T-cell (primary cell): ENCODE results near the gene MAN1C1. TPM values are rescaled to one million over a fixed set of nuclear protein-coding genes. Genes with fewer than 3 reads are reported as not detected.
A peak's percentile ranks its signal among the peaks of the same experiment; 100 is the strongest.
"Not testable (repeated sequence)": the region's sequence is repeated elsewhere in the genome, so short reads cannot be mapped to it uniquely, and the experiment has no call there.

ENCODE experiments used
- ATAC-seq, 4 experiments: fragments of 200-7000 bp in 3 of 4; fragments of 150-1000 bp in 1 of 4; cut with Tn5 transposase; replicated peaks in 1 of 4; 1 replicate in 3 of 4; 2 replicates in 1 of 4; pipeline ENCODE4 v1.10.0; 2021; ENCODE audit warnings: moderate library complexity in 3 of 4, mild to moderate bottlenecking in 2 of 4, moderate number of reproducible peaks in 1 of 4
- CTCF ChIA-PET, 2 donors: fragments of 300-600 bp; sonication (Branson Sonifier 250); formaldehyde crosslinking; loops; one replicate each; lab custom pipeline; 2022; ENCODE audit warnings: antibody characterized with exemption in 2 of 2; lab: Charles Lee
- POLR2A ChIA-PET, 2 donors: fragments of 300-600 bp; sonication (Branson Sonifier 250); formaldehyde crosslinking; loops; one replicate each; lab custom pipeline; 2022; ENCODE audit warnings: antibody characterized with exemption in 2 of 2; lab: Charles Lee
- DNase-seq, 35 experiments: peaks; one replicate each; pipeline versions ENCODE4 v3.0.0 to v3.0.0-alpha.2; 2013 to 2023
- H3K27ac ChIP-seq: one replicate; pipeline ENCODE4 v1.5.1; 2013; ENCODE audit warnings: low read length
- H3K27me3 ChIP-seq, 2 experiments: replicated peaks in 1 of 2; 1 replicate in 1 of 2; 2 replicates in 1 of 2; pipeline versions ENCODE4 v1.6.1 to v1.7.0; 2013; ENCODE audit warnings: low read length in 1 of 2, mixed read lengths in 1 of 2; ENCODE audit not compliant: control insufficient read depth in 2 of 2, insufficient read depth in 2 of 2; ENCODE audit errors: extremely low read depth in 1 of 2
- H3K36me3 ChIP-seq, 2 donors: 1 replicate in 1 of 2; 2 replicates in 1 of 2; pipeline versions ENCODE4 v1.6.1 to v1.7.0; 2013; ENCODE audit warnings: low read length in 1 of 2; ENCODE audit not compliant: control insufficient read depth in 2 of 2, insufficient read depth in 1 of 2; ENCODE audit errors: extremely low read depth in 1 of 2
- H3K4me1 ChIP-seq, 2 experiments: 1 replicate in 1 of 2; 2 replicates in 1 of 2; pipeline versions ENCODE4 v1.6.1 to v1.7.0; 2013; ENCODE audit warnings: low read length in 2 of 2, mixed read lengths in 1 of 2; ENCODE audit not compliant: insufficient read depth in 2 of 2, control insufficient read depth in 1 of 2; ENCODE audit errors: extremely low read depth in 1 of 2
- H3K4me3 ChIP-seq, 2 donors: 1 replicate in 1 of 2; 2 replicates in 1 of 2; pipeline versions ENCODE4 v1.5.1 to v1.7.0; 2013; ENCODE audit warnings: mild to moderate bottlenecking in 2 of 2, low read length in 1 of 2, moderate library complexity in 1 of 2; ENCODE audit not compliant: control insufficient read depth in 1 of 2; ENCODE audit errors: extremely low read depth in 1 of 2
- H3K9me3 ChIP-seq: 2 replicates; pipeline ENCODE4 v1.7.0; 2013
- H3K27ac Mint-ChIP-seq, 2 donors: one replicate each; pipeline ENCODE4 v1.8.0; 2020 to 2021; ENCODE audit warnings: mild to moderate bottlenecking in 2 of 2, mixed read lengths in 2 of 2
- H3K27me3 Mint-ChIP-seq, 2 donors: one replicate each; pipeline ENCODE4 v1.8.0; 2021 to 2022; ENCODE audit warnings: mixed read lengths in 2 of 2
- H3K36me3 Mint-ChIP-seq: one replicate; pipeline ENCODE4 v1.8.0; 2021; ENCODE audit warnings: mixed read lengths
- H3K4me1 Mint-ChIP-seq, 3 donors: one replicate each; pipeline ENCODE4 v1.8.0; 2020 to 2022; ENCODE audit warnings: mixed read lengths in 3 of 3, mild to moderate bottlenecking in 1 of 3
- H3K4me3 Mint-ChIP-seq, 3 donors: one replicate each; pipeline ENCODE4 v1.8.0; 2020 to 2022; ENCODE audit warnings: mild to moderate bottlenecking in 3 of 3, mixed read lengths in 3 of 3, moderate library complexity in 3 of 3
- H3K9me3 Mint-ChIP-seq, 3 donors: one replicate each; pipeline ENCODE4 v1.8.0; 2020 to 2022; ENCODE audit warnings: mixed read lengths in 3 of 3
- WGBS: methylation state at CpG from one replicate; pipeline ENCODE4 v1.1.5; 2013; ENCODE audit warnings: missing lambda C conversion rate; ENCODE audit not compliant: insufficient coverage; 5-methylcytosine and 5-hydroxymethylcytosine counted together
- total RNA-seq, 35 experiments: library from RNA in 6 of 35; stranded (reverse) in 6 of 35; fragments of 120-200 nt in 1 of 35; gene quantifications; one replicate each; pipeline versions ENCODE4 v1.2.1 to v1.2.4 and lab custom pipeline; 2013 to 2026

Gene MAN1C1
- total RNA-seq, 5 donors from 2014 or later (not counting 1 experiment from before 2014, with no cell fraction given): 57.5 to 90.5 (median 65.5) TPM

DNA sequence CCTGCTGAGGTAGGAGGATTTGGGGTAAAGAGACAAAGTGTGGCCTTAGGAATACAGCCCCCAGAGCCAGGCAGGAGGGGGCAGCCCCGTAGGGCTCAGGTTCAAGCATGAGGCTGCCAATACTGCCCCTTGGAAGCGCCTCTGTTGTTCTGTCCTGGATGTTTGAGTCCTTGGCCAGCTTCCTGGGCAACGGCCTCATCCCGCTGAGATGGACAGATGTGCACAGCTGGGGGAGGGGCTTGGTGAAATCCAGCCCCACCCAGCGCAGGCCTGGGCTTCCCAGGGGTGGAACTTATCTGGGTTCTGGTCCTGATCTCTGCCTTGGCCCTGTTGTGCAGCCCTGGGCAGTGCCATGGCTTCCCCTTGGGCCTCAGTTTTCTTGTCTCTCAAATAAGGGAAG, 34.8 kb upstream of the MAN1C1 start:
- Mint-ChIP-seq H3K4me1 (peaks cover 7 to 16% (median 15%) of the 10 kb centered on the region in 3 donors), H3K4me3 (no peak overlapping the region), H3K9me3 (no peaks in the 10 kb centered on the region), H3K27ac (no peak overlapping the region), H3K36me3 (peaks cover 5% of the 10 kb centered on the region), H3K27me3 (no peaks in the 10 kb centered on the region)
- Histone ChIP-seq H3K4me1 (peaks cover 0 to 17% of the 10 kb centered on the region in 2 experiments), H3K27ac (no peak overlapping the region), H3K9me3 (no peaks in the 10 kb centered on the region), H3K27me3 (peaks cover 0 to 16% of the 10 kb centered on the region in 2 experiments), H3K4me3 (no peak overlapping the region), H3K36me3 (no peaks in the 10 kb centered on the region)
- 93% methylated on average over 5 of the region's 5 CpGs for WGBS
- no peak for ATAC-seq
- ChIA-PET POLR2A (interaction anchor here in 1 of 2 donors (0.6 kb wide), 1 partner anchor 27 kb away, joined by 3 read pairs; no protein-coding TSS in a partner anchor), CTCF (no interaction called here)
- DNase-seq: no peak

DNA sequence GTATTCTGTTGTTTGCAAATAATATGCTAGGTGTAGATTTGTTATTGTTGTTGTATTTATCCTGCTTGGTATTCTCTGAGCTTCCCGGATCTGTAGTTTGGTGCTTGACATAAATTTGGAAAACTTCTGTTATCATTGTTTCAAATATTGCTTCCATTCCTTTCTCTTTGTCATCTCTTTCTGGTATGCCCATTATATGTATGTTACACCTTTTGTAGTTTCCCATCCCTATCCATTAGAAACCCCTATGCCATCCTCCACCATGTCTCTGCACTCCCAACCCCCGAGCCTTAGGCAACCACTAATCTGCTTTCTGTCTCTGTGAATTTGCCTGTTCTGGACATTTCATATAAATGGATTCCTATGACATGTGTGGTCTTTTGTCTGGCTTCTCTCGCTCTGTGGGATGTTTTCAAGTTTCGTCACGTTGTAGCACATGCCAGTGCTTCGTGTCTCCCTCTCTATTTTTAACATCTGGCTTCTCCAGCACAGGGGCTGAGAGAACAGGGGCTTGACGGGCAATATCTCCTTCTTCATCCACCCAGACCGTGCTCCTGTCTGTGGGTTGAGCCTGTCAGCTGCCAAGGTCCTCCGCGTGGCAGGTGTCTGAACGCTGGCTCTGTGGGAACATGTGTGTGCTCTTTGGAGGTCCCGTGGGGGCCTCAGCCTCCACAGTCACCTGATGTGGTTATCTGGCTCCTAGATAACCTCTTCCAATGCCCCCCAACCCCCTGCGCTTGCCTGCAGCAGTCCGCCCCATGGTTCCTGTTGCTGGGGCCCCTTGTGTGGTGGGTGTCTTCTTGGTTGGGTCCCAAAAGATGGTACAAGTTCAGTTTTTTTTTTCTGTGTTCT, 32.8 kb upstream of the MAN1C1 start:
- H3K36me3 Mint-ChIP-seq: peaks cover 5% of the 10 kb centered on the region
- Histone ChIP-seq H3K4me1 (peaks cover 0 to 20% of the 10 kb centered on the region in 2 experiments), H3K36me3 (no peaks in the 10 kb centered on the region), H3K27me3 (peaks cover 0 to 16% of the 10 kb centered on the region in 2 experiments), H3K4me3 (no peak overlapping the region), H3K27ac (no peak overlapping the region), H3K9me3 (no peaks in the 10 kb centered on the region)
- ATAC-seq (no peak), DNase-seq (no peak)
- POLR2A ChIA-PET: no interaction called here
- no peak overlapping the region for H3K4me3 Mint-ChIP-seq
- H3K4me1 Mint-ChIP-seq: peaks cover 6 to 21% (median 11%) of the 10 kb centered on the region in 3 donors
- no peaks in the 10 kb centered on the region for H3K27me3 Mint-ChIP-seq
- no peaks in the 10 kb centered on the region for H3K9me3 Mint-ChIP-seq
- H3K27ac Mint-ChIP-seq: no peak overlapping the region
- 73% methylated on average over 7 of the region's 14 CpGs for WGBS
- CTCF ChIA-PET: no interaction called here

DNA sequence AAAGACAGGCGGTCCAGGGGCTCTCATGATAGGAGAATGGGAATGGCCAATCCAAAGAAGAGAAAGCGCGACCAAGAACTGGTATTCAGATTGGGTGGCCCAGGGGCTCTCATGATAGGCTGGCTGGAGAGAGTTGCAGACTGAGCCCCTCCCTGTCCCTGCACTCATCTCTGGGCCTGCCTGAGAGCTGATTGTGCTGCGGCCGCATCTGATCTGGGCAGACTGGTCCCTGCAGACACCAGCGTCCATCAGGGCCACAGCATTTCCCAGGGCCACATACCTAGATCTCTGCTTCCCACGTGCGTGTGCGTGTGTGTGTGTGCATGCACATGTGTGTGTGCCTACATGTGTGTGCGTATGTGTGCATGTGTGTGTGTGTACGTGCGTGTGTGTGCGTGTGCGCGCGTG, 30.4 kb upstream of the MAN1C1 start:
- no peak for DNase-seq
- 89% methylated on average over 6 of the region's 16 CpGs for WGBS
- ATAC-seq: no peak

DNA sequence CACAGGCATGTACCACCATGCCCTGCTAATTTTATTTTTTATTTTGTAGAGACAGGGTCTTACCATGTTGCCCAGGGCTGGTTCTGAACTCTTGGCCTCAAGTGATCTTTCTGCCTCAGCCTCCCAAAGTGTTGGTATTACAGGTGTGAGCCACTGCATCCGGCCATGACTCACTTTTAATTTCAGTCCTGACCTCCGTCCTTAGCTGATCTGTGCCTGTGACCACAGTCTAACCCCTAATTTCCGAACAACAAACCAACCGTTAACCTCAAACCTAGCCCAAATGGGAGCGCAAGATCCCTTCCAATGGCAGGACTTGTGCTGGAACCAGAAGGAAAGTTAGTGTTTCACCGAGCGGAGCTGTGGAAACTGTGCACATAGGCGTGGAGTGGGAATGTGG, 29.3 kb upstream of the MAN1C1 start:
- H3K4me3 ChIP-seq: no peak overlapping the region
- Mint-ChIP-seq H3K36me3 (peaks cover 5% of the 10 kb centered on the region), H3K9me3 (no peaks in the 10 kb centered on the region), H3K4me3 (no peak overlapping the region), H3K27me3 (no peaks in the 10 kb centered on the region), H3K4me1 (peaks cover 21 to 30% (median 21%) of the 10 kb centered on the region in 3 donors), H3K27ac (no peak overlapping the region)
- ATAC-seq: peak in 1 of 4 experiments; percentile 35
- no peaks in the 10 kb centered on the region for H3K36me3 ChIP-seq
- H3K27ac ChIP-seq: no peak overlapping the region
- ChIA-PET CTCF (no interaction called here), POLR2A (no interaction called here)
- WGBS: 61% methylated on average over 5 of the region's 8 CpGs
- peaks cover 8 to 29% of the 10 kb centered on the region in 2 experiments for H3K4me1 ChIP-seq
- H3K27me3 ChIP-seq: peaks cover 0 to 7% of the 10 kb centered on the region in 2 experiments
- no peaks in the 10 kb centered on the region for H3K9me3 ChIP-seq
- DNase-seq: no peak

More for the DNA sequence above, 30.4 kb upstream of the MAN1C1 start:
- no peaks in the 10 kb centered on the region for H3K27me3 Mint-ChIP-seq
- no peak overlapping the region for H3K4me3 Mint-ChIP-seq
- peaks cover 21 to 30% (median 21%) of the 10 kb centered on the region in 3 donors for H3K4me1 Mint-ChIP-seq
- POLR2A ChIA-PET: no interaction called here
- Histone ChIP-seq H3K36me3 (no peaks in the 10 kb centered on the region), H3K27me3 (peaks cover 0 to 15% of the 10 kb centered on the region in 2 experiments), H3K27ac (no peak overlapping the region), H3K4me3 (no peak overlapping the region), H3K4me1 (peaks cover 8 to 29% of the 10 kb centered on the region in 2 experiments), H3K9me3 (no peaks in the 10 kb centered on the region)
- no peaks in the 10 kb centered on the region for H3K9me3 Mint-ChIP-seq
- CTCF ChIA-PET: no interaction called here
- H3K27ac Mint-ChIP-seq: no peak overlapping the region
- peaks cover 5% of the 10 kb centered on the region for H3K36me3 Mint-ChIP-seq

DNA sequence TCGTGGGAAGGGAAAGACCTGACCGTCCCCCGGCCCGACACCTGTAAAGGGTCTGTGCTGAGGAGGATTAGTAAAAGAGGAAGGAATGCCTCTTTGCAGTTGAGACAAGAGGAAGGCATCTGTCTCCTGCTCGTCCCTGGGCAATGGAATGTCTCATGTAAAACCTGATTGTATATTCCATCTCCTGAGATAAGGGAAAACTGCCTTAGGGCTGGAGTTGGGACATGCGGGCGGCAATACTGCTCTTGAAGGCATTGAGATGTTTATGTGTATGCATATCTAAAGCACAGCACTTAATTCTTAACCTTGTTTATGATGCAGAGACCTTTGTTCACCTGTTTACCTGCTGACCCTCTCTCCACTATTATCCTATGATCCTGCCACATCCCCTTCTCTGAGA, 28.4 kb upstream of the MAN1C1 start:
- H3K27ac Mint-ChIP-seq, H3K4me3 ChIP-seq, H3K27me3 ChIP-seq, H3K36me3 ChIP-seq, H3K27ac ChIP-seq, H3K9me3 ChIP-seq, H3K4me3 Mint-ChIP-seq, POLR2A ChIA-PET, H3K36me3 Mint-ChIP-seq, H3K27me3 Mint-ChIP-seq, ATAC-seq, DNase-seq, CTCF ChIA-PET, H3K9me3 Mint-ChIP-seq: not testable (repeated sequence)
- peaks cover 21 to 30% (median 21%) of the 10 kb centered on the region in 3 donors for H3K4me1 Mint-ChIP-seq
- H3K4me1 ChIP-seq: peaks cover 8 to 29% of the 10 kb centered on the region in 2 experiments
- 70% methylated on average over 5 of the region's 7 CpGs for WGBS

DNA sequence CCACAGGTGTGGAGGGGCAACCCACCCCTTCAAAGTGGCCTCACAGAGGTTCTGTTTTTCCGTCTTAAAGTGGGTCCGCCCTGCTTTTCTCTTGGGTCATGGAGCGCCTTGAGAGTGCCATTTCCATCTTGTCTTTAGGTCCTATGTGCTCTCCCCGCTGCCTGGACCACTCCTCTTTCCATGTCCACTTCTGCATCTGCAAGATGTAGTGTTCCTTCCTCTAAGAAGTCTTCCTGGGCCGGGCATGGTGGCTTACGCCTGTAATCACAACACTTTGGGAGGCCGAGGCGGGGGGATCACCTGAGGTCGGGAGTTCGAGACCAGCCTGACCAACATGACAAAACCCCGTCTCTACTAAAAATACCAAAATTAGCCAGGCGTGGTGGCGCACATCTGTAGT, 27.8 kb upstream of the MAN1C1 start:
- H3K4me1 ChIP-seq: peaks cover 8 to 29% of the 10 kb centered on the region in 2 experiments
- H3K4me3 ChIP-seq, H3K27me3 ChIP-seq, POLR2A ChIA-PET, H3K27ac ChIP-seq, H3K27ac Mint-ChIP-seq, ATAC-seq, H3K27me3 Mint-ChIP-seq, H3K36me3 ChIP-seq, H3K9me3 ChIP-seq, H3K9me3 Mint-ChIP-seq, DNase-seq, H3K4me3 Mint-ChIP-seq, H3K36me3 Mint-ChIP-seq: not testable (repeated sequence)
- H3K4me1 Mint-ChIP-seq: peaks cover 21 to 26% (median 21%) of the 10 kb centered on the region in 3 donors
- WGBS: 100% methylated on average over 4 of the region's 13 CpGs
- CTCF ChIA-PET: interaction anchor here in 1 of 2 donors (1.1 kb wide), 1 partner anchor 9 kb away, joined by 4 read pairs; no protein-coding TSS in a partner anchor
